ENCODE results near the gene MKS1. TPM values are rescaled to one million over a fixed set of nuclear protein-coding genes. Genes with fewer than 3 reads are reported as not detected.

Gene MKS1
- 53.2 TPM for polyA plus RNA-seq (ENCODE audit: insufficient read length)
- long read RNA-seq, donor 1, partial matches to known transcripts = 0 of 5 reads
- long read RNA-seq, donor 1, other reads (novel, unspliced or antisense) = 0 of 5 reads
- long read RNA-seq, donor 2, transcript MKS1-202 (18 exons, 2,397 nt) = major isoform, 5 of 8 reads
- long read RNA-seq, donor 2, partial matches to known transcripts = 0 of 8 reads
- long read RNA-seq, donor 2, other reads (novel, unspliced or antisense) = 0 of 8 reads
- long read RNA-seq, donor 3, partial matches to known transcripts = 0 of 5 reads
- long read RNA-seq, donor 3, other reads (novel, unspliced or antisense) = 0 of 5 reads
- long read RNA-seq, donor 4 = 0 reads
- long read RNA-seq, donor 5, transcript MKS1-202 (18 exons, 2,397 nt) = major isoform, 7 of 17 reads
- long read RNA-seq, donor 5, partial matches to known transcripts = 5 of 17 reads
- long read RNA-seq, donor 5, other reads (novel, unspliced or antisense) = 0 of 17 reads
- long read RNA-seq, donor 6, transcript MKS1-202 (18 exons, 2,397 nt) = major isoform, 8 of 9 reads
- long read RNA-seq, donor 6, partial matches to known transcripts = 0 of 9 reads
- long read RNA-seq, donor 6, other reads (novel, unspliced or antisense) = 0 of 9 reads
- long read RNA-seq, donor 7, transcript MKS1-202 (18 exons, 2,397 nt) = major isoform, 7 of 17 reads
- long read RNA-seq, donor 7, partial matches to known transcripts = 5 of 17 reads
- long read RNA-seq, donor 7, other reads (novel, unspliced or antisense) = 0 of 17 reads
- long read RNA-seq, donor 8, partial matches to known transcripts = 0 of 2 reads
- long read RNA-seq, donor 8, other reads (novel, unspliced or antisense) = 0 of 2 reads

GRCh38 chr17:58219007-58219788 is at the start of gene MKS1:
TSS of gene MKS1 (minus strand) at chr17:58219255. CDS start at chr17:58219230, 25 bp downstream.
- peak; percentile 93 for DNase-seq

DNA sequence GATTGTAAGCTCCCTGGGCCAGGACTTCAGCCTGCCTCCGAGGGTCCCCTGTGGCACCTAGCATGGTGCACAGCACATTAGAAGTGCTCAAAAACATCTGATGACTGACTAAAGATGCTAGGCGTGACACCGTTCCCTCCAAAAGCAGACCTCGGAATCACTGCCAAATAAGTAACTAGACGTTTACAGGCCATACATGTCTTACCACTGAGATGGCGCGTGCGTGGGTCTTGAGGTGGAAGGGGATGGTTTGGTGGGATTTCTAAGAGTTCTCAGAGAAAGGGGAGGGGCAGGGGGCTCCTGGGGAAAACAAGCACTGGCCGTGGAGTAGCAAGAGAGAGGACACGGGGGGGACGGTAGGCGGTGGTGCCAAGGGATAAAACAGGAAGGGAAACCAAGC is 49.3 kb upstream of the MKS1 start:
- DNase-seq = no peak

- DNase-seq = no peak
Observed at GRCh38 chr17:58267347-58268324, 48.6 kb upstream of the MKS1 start.

DNA sequence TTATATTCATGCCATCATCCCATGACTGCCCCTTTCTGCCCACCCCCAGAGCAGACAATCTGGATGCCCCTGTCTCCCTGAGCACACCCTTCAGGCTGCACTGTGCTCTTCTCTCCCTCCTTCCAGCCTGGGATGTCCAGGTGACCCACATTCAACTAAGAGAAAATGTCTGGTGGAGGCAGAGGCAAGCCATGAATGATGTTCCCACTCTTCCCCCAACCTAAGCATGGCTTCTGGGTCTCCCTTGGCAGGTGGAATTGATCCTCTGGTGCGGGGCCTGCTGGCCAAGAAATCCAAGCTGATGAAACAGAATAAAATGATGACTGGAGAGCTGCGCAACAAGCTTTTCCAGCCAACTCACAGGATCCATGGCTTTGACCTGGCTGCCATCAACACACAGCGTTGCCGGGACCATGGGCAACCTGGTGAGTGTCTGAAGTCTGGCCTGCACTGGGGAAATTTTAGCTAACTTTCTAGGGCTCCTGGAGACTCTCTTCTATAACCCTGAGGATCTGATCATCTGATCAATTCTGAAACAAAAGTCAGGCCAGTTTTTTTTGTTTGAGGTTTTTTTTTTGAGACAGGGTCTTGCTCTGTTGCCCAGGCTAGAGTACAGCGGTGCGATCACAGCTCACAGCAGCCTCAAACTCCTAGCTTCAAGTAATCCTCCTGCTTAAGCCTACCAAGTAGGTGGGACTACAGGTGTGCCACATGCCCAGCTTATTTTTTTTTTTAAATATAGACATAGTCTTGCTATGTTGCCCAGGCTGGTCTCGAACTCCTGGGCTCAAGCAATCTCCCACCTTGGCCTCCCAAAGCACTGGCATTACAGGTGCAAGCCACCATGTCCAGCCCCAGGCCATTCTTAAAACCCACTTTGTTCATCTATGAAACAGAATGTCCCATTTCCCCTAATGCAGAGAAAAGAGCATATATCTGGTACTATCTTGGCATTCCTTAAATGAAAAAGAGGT is 47.1 kb upstream of the MKS1 start:
- DNase-seq = no peak

GRCh38 chr17:58265271-58265670 is 46.2 kb upstream of the MKS1 start:
- DNase-seq = no peak

- no peak for DNase-seq
Observed at GRCh38 chr17:58264407-58265103, 45.5 kb upstream of the MKS1 start.

- DNase-seq = no peak
Observed at GRCh38 chr17:58263773-58264172, 44.7 kb upstream of the MKS1 start.

DNA sequence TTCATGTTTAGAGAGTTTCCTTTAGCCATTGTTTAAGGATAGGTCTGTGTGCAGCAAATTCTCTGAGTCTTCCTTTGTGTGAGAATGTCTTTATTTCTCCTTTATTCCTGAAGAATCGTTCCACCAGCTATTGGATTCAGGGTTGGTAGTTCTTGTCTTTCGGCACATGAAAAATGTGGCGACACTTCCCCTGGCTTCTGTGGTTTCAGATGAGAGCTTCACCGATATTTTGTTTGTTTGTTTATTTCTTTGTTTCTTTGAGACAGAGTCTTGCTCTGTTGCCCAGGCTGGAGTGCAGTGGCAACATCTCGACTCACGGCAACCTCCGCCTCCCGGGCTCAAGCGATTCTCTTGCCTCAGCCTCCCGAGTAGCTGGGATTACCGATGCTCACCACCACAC is 43.1 kb upstream of the MKS1 start:
- no peak for DNase-seq

- DNase-seq = no peak
Observed at GRCh38 chr17:58254803-58255202, 35.7 kb upstream of the MKS1 start.

DNA sequence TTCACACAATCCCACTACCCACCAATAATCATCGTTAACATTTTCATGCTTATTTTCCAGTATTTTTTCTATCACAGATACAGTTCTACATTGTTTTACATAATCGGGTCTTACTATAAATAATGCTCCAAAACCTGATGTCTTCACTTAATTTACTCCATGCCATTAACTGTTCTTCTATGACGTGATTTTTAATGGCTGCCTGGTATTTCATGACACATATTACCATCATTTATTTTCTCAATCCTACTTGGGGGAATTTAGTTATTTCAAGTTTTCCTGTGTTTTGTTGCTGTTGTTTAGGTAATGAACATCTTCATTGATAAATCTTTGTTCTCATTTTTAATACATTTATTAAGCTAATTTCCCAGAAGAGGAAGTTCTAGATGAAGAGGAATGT is 34.0 kb upstream of the MKS1 start:
- no peak for DNase-seq

DNA sequence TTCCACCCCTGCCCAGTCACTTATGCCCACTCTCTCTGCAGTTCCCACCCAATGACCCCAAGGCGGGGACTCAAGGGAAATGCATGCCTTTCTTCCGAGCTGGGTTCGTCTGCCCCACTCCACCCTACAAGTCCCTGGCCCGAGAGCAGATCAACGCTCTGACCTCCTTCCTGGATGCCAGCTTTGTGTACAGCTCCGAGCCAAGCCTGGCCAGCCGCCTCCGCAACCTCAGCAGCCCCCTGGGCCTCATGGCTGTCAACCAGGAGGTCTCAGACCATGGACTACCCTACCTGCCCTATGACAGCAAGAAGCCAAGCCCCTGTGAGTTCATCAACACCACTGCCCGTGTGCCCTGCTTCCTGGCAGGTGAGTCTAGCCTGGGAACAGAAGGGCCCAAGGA is 33.1 kb upstream of the MKS1 start:
- no peak for DNase-seq

DNA sequence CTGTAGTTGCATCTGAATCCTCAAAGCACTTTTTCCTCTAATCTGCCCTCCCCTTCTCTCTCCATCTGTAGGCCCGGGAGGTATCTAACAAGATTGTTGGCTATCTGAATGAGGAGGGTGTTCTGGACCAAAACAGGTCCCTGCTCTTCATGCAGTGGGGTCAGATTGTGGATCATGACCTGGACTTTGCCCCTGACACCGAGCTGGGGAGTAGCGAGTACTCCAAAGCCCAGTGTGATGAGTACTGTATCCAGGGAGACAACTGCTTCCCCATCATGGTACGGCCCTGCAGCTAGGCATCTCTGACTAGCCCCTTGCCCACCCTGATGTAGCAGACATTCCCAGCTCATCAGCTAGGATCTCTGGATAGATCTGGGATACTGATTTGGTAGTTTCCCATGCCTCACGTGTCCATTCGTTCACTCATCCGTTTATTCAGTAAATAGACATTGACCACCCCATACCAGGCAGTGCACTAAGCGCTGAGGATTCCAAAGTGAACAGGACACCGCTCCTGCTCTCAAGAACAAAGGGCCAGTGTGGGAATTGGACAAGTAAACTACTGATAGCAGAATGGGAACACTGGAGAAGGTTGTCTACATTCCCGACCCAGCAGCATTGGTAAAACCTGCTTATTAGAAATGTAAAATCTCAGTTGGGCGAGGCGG is 31.4 kb upstream of the MKS1 start:
- DNase-seq = no peak

DNA sequence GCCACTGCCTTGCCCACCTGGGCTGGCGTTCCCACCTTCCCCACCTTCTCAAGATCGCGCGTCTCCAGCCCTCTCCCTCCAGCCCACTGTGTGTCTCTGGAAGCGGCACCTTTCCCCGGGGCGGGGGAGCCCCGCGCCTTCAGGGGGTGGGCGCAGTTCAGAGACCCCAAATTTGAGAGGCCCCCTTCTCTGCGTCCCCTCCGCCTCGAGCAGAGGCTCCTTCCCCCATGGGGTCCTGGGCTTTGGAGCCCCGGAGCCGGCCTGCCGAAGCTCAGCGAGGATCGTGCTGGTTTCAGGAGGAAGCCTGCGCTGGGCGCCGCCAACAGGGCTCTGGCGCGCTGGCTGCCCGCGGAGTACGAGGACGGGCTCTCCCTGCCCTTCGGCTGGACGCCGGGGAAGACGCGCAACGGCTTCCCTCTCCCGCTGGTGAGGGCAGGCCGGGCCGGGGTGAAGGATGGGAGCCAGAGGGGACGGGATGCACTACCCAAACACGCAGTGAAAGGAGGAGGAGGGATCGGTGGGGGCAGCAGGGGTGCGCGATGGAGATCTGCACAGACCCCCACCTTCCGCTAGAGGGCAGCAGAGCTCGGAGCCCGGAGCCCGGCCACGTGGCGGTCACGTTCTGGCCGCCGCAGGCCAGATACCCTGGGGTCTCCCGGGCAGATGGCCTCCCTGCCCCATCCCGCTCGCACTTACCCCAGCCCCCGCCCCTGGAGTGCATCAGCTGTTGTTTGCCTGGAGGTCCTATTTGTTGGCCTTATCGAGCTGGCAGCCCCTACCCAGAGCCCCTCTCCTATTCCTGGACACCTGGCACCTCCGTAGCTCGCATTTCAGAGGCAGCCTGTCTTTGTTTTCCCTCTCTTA is 30.4 kb upstream of the MKS1 start:
- peak; percentile 72 for DNase-seq

DNA sequence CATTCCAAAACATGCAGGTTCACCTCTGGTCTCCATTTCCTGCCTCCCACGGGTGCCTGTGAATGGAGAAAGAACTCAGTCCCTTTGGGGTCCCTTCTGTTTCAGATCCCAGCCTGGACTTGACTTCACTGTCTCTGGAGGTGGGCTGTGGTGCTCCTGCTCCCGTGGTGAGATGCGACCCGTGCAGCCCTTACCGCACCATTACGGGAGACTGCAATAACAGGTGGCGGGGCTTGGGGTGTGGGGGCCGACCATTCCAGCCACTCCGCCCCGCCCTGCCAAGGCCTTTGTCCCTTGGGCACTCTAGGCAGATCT is 29.9 kb upstream of the MKS1 start:
- no peak for DNase-seq

DNA sequence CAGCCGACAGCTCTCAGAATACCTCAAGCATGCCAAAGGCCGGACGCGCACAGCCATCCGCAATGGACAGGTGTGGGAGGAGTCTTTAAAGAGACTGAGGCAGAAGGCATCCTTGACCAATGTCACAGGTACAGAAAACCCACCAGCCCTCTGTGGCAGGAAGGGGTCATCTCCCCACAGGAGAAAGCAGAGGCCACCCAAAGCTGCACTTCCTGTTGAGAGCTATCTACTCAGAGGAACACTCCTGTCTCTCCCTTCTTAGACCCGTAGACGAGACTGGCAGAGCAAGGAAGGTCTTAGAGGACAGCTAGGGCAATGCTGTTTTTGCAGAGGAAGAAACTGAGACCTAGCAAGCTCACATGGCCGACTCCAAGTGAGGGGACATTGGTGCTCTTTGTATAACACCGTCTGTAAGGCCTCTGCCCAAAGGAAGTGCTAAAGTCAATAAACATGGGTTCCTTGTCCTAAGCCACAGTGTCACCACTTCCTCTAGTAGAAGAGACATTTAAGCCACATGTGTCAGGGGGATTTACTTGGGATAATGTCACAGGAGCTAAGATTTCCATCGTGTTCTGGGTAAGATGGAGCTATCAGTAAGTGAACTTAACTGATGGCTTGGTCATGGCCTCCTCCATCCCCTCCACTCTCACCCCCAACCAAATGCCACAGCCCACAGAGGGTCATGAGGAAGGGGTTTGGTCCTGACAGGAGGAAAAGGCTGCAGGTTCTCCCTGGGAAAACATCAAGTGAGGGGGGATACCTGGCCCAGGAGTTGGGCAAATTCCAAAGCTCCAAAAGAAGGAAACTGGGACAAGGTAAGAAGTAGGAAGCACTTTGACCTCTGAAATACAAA is 28.7 kb upstream of the MKS1 start:
- no peak for DNase-seq

- no peak for DNase-seq
Observed at GRCh38 chr17:58246781-58247180, 27.7 kb upstream of the MKS1 start.
